Measurements from ENCODE around the gene DNAI1. TPM values are rescaled to one million over a fixed set of nuclear protein-coding genes. Genes with fewer than 3 reads are reported as not detected.

Gene DNAI1
- total and polyA plus RNA-seq, 2 of the 13 experiments (the other 11 are each of a cell fraction or from before 2014, with no cell fraction given), result not detected

DNA sequence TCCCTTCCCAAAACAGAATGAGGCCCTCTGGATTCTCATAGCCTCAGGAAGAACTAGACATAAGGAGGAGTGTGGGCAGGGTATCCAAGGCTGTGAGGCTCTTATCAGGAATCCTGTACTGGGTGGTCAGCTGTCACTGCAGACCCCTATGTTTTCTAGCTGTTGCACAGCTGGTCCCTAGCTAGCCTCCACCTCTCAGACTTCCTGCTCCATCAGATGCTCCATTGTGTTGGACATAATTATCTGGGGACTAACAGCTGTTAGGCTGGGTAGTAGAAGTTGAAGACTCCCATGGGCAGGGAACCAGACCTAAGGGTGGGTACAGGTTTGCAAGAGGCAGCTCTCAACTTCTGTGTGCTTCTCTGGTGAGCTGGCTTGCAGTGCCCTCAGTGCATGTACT is 18.6 kb upstream of the DNAI1 start (continued):
- no peak for TF ChIP-seq GMEB1 (CRISPR knock-in tag; IDR thresholded peaks at IDR 0.05; ENCODE audit: borderline replicate concordance)
- TF ChIP-seq CHD4 (IDR thresholded peaks at IDR 0.05; ENCODE audit: borderline replicate concordance, low read length), result no peak
- no peak for TF ChIP-seq ZNF710 (CRISPR knock-in tag; IDR thresholded peaks at IDR 0.05; ENCODE audit: borderline replicate concordance)
- no peak for TF ChIP-seq ZNF75D (CRISPR knock-in tag; IDR thresholded peaks at IDR 0.05; ENCODE audit: borderline replicate concordance)
- no peak for TF ChIP-seq RELA (CRISPR knock-in tag; IDR thresholded peaks at IDR 0.05)
- no peak for TF ChIP-seq ZNF484 (CRISPR knock-in tag; IDR thresholded peaks at IDR 0.05; ENCODE audit: borderline replicate concordance, low read depth)
- TF ChIP-seq HIVEP1 (CRISPR knock-in tag; IDR thresholded peaks at IDR 0.05), result no peak
- TF ChIP-seq ZNF124 (CRISPR knock-in tag; IDR thresholded peaks at IDR 0.05), result no peak
- no peak for TF ChIP-seq MZF1 (CRISPR knock-in tag; IDR thresholded peaks at IDR 0.05; ENCODE audit: borderline replicate concordance)
- TF ChIP-seq EZH2 (conservative IDR thresholded peaks at IDR 0.05; ENCODE audit: low read depth, low read length), result no peak

GRCh38 chr9:34442770-34443169 is 15.8 kb upstream of the DNAI1 start:
- H3K4me1 ChIP-seq (ENCODE audit: insufficient read depth, low read length), result peaks cover 10% of the 10 kb centered on the region; the same call in 1 of the 2 replicates
- no peak for DNase-seq (ENCODE audit: low spot score)
- intact Hi-C loops (cut with micrococcal nuclease; ENCODE audit: unreplicated experiment) (no loop called here), in situ Hi-C loops (cut with HindIII; ENCODE audit: extremely low pct_ligation_motif_present, low pct_unique_long_range_greater_than_20kb) (loop anchor here (5.0 kb wide), 1 partner anchor 160 kb away; no protein-coding TSS in a partner anchor)
- no peak overlapping the region for H2AFZ ChIP-seq (ENCODE audit: low read length)
- H3K9ac ChIP-seq (ENCODE audit: insufficient read depth, low read depth, low read length), result no peak overlapping the region
- TF ChIP-seq MYPOP (CRISPR knock-in tag; IDR thresholded peaks at IDR 0.05) (no peak), E2F5 (CRISPR knock-in tag; conservative IDR thresholded peaks at IDR 0.05) (no peak)
- H4K20me1 ChIP-seq (ENCODE audit: insufficient read depth, low read length), result no peaks in the 10 kb centered on the region
- H3K9me3 ChIP-seq (ENCODE audit: low read length), result no peaks in the 10 kb centered on the region
- ChIA-PET POLR2A (no interaction called here), CTCF (ENCODE audit: low intra/inter-chr PET ratio, low total read pairs) (no interaction called here)
- H3K4me3 ChIP-seq (replicated peaks in 1 of 3; ENCODE audit: insufficient read depth in 1 of 3, low read depth in 2 of 3, low read length in 3 of 3), result no peak overlapping the region
- FAIRE-seq, result no peak
- H3K27me3 ChIP-seq (ENCODE audit: control insufficient read depth in 1 of 2, insufficient read depth in 2 of 2, low read length in 2 of 2), result no peaks in the 10 kb centered on the region
- no peaks in the 10 kb centered on the region for H3K79me2 ChIP-seq (ENCODE audit: insufficient read depth, low read length)
- no peak for ATAC-seq
- 90% methylated on average over 1 of the region's 1 CpG for WGBS (ENCODE audit: low lambda C conversion rate)
- no peaks in the 10 kb centered on the region for H3K36me3 ChIP-seq (replicated peaks in 1 of 2; ENCODE audit: control insufficient read depth in 1 of 2, insufficient read depth in 2 of 2, low read length in 2 of 2)
- no peak overlapping the region for H3K4me2 ChIP-seq (ENCODE audit: low read depth, low read length)
- BruUV-seq (replicated peaks), result no TSS peak
- no peak overlapping the region for H3K27ac ChIP-seq (ENCODE audit: extremely low read length, insufficient read depth, low read length)

Measured in HepG2 (cell line).